Mesenchymal stem cell (in vitro differentiated cells and primary cell): ENCODE results near the gene PIGO. TPM values are rescaled to one million over a fixed set of nuclear protein-coding genes. Genes with fewer than 3 reads are reported as not detected.
A peak's percentile ranks its signal among the peaks of the same experiment; 100 is the strongest.

Source experiments
- DNase-seq: peaks from one replicate; pipeline ENCODE4 v3.0.0-alpha.2; 2013
- H2AFZ ChIP-seq: one replicate; pipeline ENCODE4 v1.6.1; 2013; ENCODE audit warnings: low read depth, mild to moderate bottlenecking, control low read depth, inconsistent platforms, low read length, moderate library complexity
- H2AK5ac ChIP-seq: 2 replicates; pipeline ENCODE4 v1.6.1; 2013; ENCODE audit warnings: low read length, moderate library complexity, mild to moderate bottlenecking, inconsistent platforms; ENCODE audit not compliant: severe bottlenecking
- H2BK120ac ChIP-seq: one replicate; pipeline ENCODE4 v1.6.1; 2013; ENCODE audit warnings: low read depth, mild to moderate bottlenecking, inconsistent platforms, low read length, moderate library complexity
- H2BK12ac ChIP-seq, 2 experiments: one replicate each; pipeline ENCODE4 v1.6.1; 2013; ENCODE audit warnings: inconsistent platforms in 2 of 2, low read length in 2 of 2, mild to moderate bottlenecking in 2 of 2, moderate library complexity in 2 of 2, control low read depth in 1 of 2
- H2BK15ac ChIP-seq: one replicate; pipeline ENCODE4 v1.6.1; 2013; ENCODE audit warnings: mild to moderate bottlenecking, low read depth, inconsistent platforms; ENCODE audit not compliant: poor library complexity, severe bottlenecking
- H2BK5ac ChIP-seq: 2 replicates; pipeline ENCODE4 v1.6.1; 2013; ENCODE audit warnings: low read depth, mild to moderate bottlenecking, low read length, control low read depth, inconsistent platforms; ENCODE audit not compliant: poor library complexity, severe bottlenecking
- H3K14ac ChIP-seq, 2 experiments: one replicate each; pipeline ENCODE4 v1.6.1; 2013; ENCODE audit warnings: inconsistent platforms in 2 of 2, low read length in 2 of 2, control low read depth in 1 of 2, mild to moderate bottlenecking in 1 of 2, moderate library complexity in 1 of 2
- H3K18ac ChIP-seq, 2 experiments: one replicate each; pipeline ENCODE4 v1.6.1; 2013; ENCODE audit warnings: inconsistent platforms in 2 of 2, low read length in 2 of 2, control low read depth in 1 of 2, low read depth in 1 of 2, mild to moderate bottlenecking in 1 of 2
- H3K23ac ChIP-seq, 2 experiments: one replicate each; pipeline ENCODE4 v1.6.1; 2013; ENCODE audit warnings: inconsistent platforms in 2 of 2, low read length in 2 of 2, mild to moderate bottlenecking in 2 of 2, moderate library complexity in 2 of 2, control low read depth in 1 of 2
- H3K27ac ChIP-seq: 2 replicates; pipeline ENCODE4 v1.5.1; 2013; ENCODE audit warnings: mild to moderate bottlenecking, moderate library complexity, low read length, control low read depth, inconsistent platforms; ENCODE audit not compliant: poor library complexity, severe bottlenecking
- H3K27me3 ChIP-seq, 2 experiments: 2 replicates each; pipeline versions ENCODE4 v1.6.1 to v1.7.0; 2013; ENCODE audit warnings: low read length in 2 of 2, mild to moderate bottlenecking in 2 of 2, moderate library complexity in 2 of 2, control low read depth in 1 of 2, inconsistent platforms in 1 of 2; ENCODE audit not compliant: control insufficient read depth in 1 of 2, insufficient read depth in 1 of 2
- H3K36me3 ChIP-seq, 2 experiments: 2 replicates each; pipeline versions ENCODE4 v1.6.1 to v1.7.0; 2013; ENCODE audit warnings: low read length in 2 of 2, control low read depth in 1 of 2, inconsistent platforms in 1 of 2, low read depth in 1 of 2, mild to moderate bottlenecking in 1 of 2; ENCODE audit not compliant: insufficient read depth in 2 of 2, control insufficient read depth in 1 of 2
- H3K4ac ChIP-seq, 2 experiments: one replicate each; pipeline ENCODE4 v1.6.1; 2013; ENCODE audit warnings: inconsistent platforms in 2 of 2, low read length in 2 of 2, mild to moderate bottlenecking in 2 of 2, moderate library complexity in 2 of 2, control low read depth in 1 of 2, low read depth in 1 of 2
- H3K4me1 ChIP-seq: 2 replicates; pipeline ENCODE4 v1.6.1; 2013; ENCODE audit warnings: low read depth, low read length, control low read depth; ENCODE audit not compliant: control insufficient read depth, insufficient read depth
- H3K4me2 ChIP-seq: 2 replicates; pipeline ENCODE4 v1.6.1; 2013; ENCODE audit warnings: low read length, mild to moderate bottlenecking, inconsistent platforms; ENCODE audit not compliant: poor library complexity, severe bottlenecking
- H3K4me3 ChIP-seq, 2 experiments: 2 replicates each; pipeline versions ENCODE4 v1.5.1 to v1.7.0; 2013; ENCODE audit warnings: low read length in 2 of 2, mild to moderate bottlenecking in 2 of 2, control low read depth in 1 of 2, low read depth in 1 of 2; ENCODE audit not compliant: insufficient read depth in 1 of 2
- H3K79me1 ChIP-seq: replicated peaks from 2 replicates; pipeline ENCODE4 v1.6.1; 2013; ENCODE audit warnings: mild to moderate bottlenecking, control low read depth, low read length, inconsistent platforms; ENCODE audit not compliant: poor library complexity, severe bottlenecking
- H3K9ac ChIP-seq: 2 replicates; pipeline ENCODE4 v1.7.0; 2013; ENCODE audit warnings: mild to moderate bottlenecking, low read length, moderate library complexity
- H3K9me3 ChIP-seq: 2 replicates; pipeline ENCODE4 v1.7.0; 2013; ENCODE audit warnings: mild to moderate bottlenecking, low read length; ENCODE audit not compliant: control insufficient read depth
- H4K8ac ChIP-seq: one replicate; pipeline ENCODE4 v1.6.1; 2013; ENCODE audit warnings: inconsistent platforms, mild to moderate bottlenecking, low read length, moderate library complexity
- H4K91ac ChIP-seq: one replicate; pipeline ENCODE4 v1.6.1; 2013; ENCODE audit warnings: mild to moderate bottlenecking, low read length, inconsistent platforms
- WGBS: methylation state at CpG from one replicate; pipeline ENCODE4 v1.1.7; 2013; ENCODE audit warnings: mixed read lengths; 5-methylcytosine and 5-hydroxymethylcytosine counted together
- small RNA-seq: library from polyadenylated mRNA; stranded (forward); fragments of <200 nt; extraction: miRNeasy Mini kit (QIAGEN cat#:217004); gene quantifications from one replicate; pipeline ENCODE3, GENCODE V24; 2013; ENCODE audit warnings: low read depth

PIGO gene

GRCh38 chr9:35042891-35043545 is 53.4 kb downstream of the PIGO start:
- DNase-seq, result no peak
- no peak overlapping the region for H2BK15ac ChIP-seq
- H2BK12ac ChIP-seq, result no peak overlapping the region
- H2BK120ac ChIP-seq, result no peak overlapping the region
- 95% methylated on average over 6 of the region's 6 CpGs for WGBS
- no peak overlapping the region for H2BK5ac ChIP-seq
- H3K79me1 ChIP-seq, result peaks cover 4% of the 10 kb centered on the region
- no peak overlapping the region for H3K9ac ChIP-seq
- H3K36me3 ChIP-seq, result peaks cover 24 to 55% of the 10 kb centered on the region in 2 experiments
- H3K23ac ChIP-seq, result no peak overlapping the region
- H3K18ac ChIP-seq, result no peak overlapping the region
- no peak overlapping the region for H3K14ac ChIP-seq
- no peak overlapping the region for H3K27ac ChIP-seq
- H3K4ac ChIP-seq, result no peak overlapping the region
- H3K4me2 ChIP-seq, result no peak overlapping the region
- H3K4me3 ChIP-seq, result no peak overlapping the region
- H2AFZ ChIP-seq, result no peak overlapping the region
- H3K27me3 ChIP-seq, result no peaks in the 10 kb centered on the region
- no peak overlapping the region for H4K8ac ChIP-seq
- peaks cover 10% of the 10 kb centered on the region for H3K4me1 ChIP-seq
- no peak overlapping the region for H2AK5ac ChIP-seq
- H4K91ac ChIP-seq, result no peak overlapping the region
- H3K9me3 ChIP-seq, result no peaks in the 10 kb centered on the region

- Histone ChIP-seq H3K9me3 (no peaks in the 10 kb centered on the region), H3K36me3 (peaks cover 22 to 52% of the 10 kb centered on the region in 2 experiments), H3K27ac (no peak overlapping the region), H3K4me1 (peaks cover 10% of the 10 kb centered on the region), H2BK15ac (no peak overlapping the region), H2BK12ac (no peak overlapping the region), H2AK5ac (no peak overlapping the region), H3K27me3 (no peaks in the 10 kb centered on the region), H2AFZ (no peak overlapping the region), H3K79me1 (peaks cover 4% of the 10 kb centered on the region), H4K8ac (no peak overlapping the region), H3K4ac (no peak overlapping the region), H3K14ac (no peak overlapping the region), H3K18ac (peak overlapping the region in 1 of 2 experiments; percentile 42), H2BK5ac (no peak overlapping the region), H3K23ac (no peak overlapping the region), H3K4me3 (no peak overlapping the region), H2BK120ac (no peak overlapping the region), H3K9ac (peak overlapping the region; percentile 33), H4K91ac (no peak overlapping the region), H3K4me2 (no peak overlapping the region)
- DNase-seq, result peak; percentile 66
- WGBS, result 91% methylated on average over 3 of the region's 3 CpGs
Measured at GRCh38 chr9:35042081-35042604, 54.2 kb downstream of the PIGO start.

Small RNA genes lying within 50 kb of the gene (small RNA-seq; reads per million reads assigned to genes)
- gene RN7SL338P, result not detected
